Stimulated activated effector memory CD8-positive, alpha-beta T cell treated with anti-CD3 and anti-CD28 coated beads, Interleukin-12 subunit alpha, Interleukin-12 subunit beta, amount 100 ng/mL, for 72 hours (primary cell): ENCODE results near the gene APOL3.
"Not testable (repeated sequence)": the region's sequence is repeated elsewhere in the genome, so short reads cannot be mapped to it uniquely, and the experiment has no call there.

ENCODE experiments used
- ATAC-seq: fragments of 150-1000 bp; cut with Tn5 transposase; 2 replicates; pipeline ENCODE4 v1.10.0; 2021
- DNase-seq, 2 donors: peaks; one replicate each; pipeline ENCODE4 v3.0.0; 2021 to 2022; ENCODE audit warnings: low spot score in 2 of 2
- H3K27ac Mint-ChIP-seq: one replicate; pipeline ENCODE4 v1.8.0; 2022; ENCODE audit warnings: mild to moderate bottlenecking, mixed read lengths
- H3K36me3 Mint-ChIP-seq: one replicate; pipeline ENCODE4 v1.8.0; 2022; ENCODE audit warnings: mild to moderate bottlenecking, mixed read lengths
- H3K4me1 Mint-ChIP-seq: one replicate; pipeline ENCODE4 v1.8.0; 2022; ENCODE audit warnings: mixed read lengths
- H3K4me3 Mint-ChIP-seq: one replicate; pipeline ENCODE4 v1.8.0; 2022; ENCODE audit warnings: mild to moderate bottlenecking, mixed read lengths
- H3K9me3 Mint-ChIP-seq: one replicate; pipeline ENCODE4 v1.8.0; 2022; ENCODE audit warnings: mixed read lengths

The APOL3 gene

GRCh38 chr22:36160499-36160942 is at the start of gene APOL3:
Gene APOL3, minus strand, starts transcription at chr22:36160755. Its CDS starts 11,700 bp downstream, at chr22:36149055.
- peak within 1 kb of the TSS; percentile 98 for H3K4me3 Mint-ChIP-seq
- ATAC-seq (peak; percentile 51), DNase-seq (no peak)
- no peaks in the 10 kb centered on the region for H3K9me3 Mint-ChIP-seq
- H3K36me3 Mint-ChIP-seq, result peaks cover 27% of the 10 kb centered on the region
- H3K27ac Mint-ChIP-seq, result peak within 1 kb of the TSS; percentile 100
- peaks cover 90% of the 10 kb centered on the region for H3K4me1 Mint-ChIP-seq

GRCh38 chr22:36210224-36210623 is 49.7 kb upstream of the APOL3 start:
- Mint-ChIP-seq H3K36me3 (no peaks in the 10 kb centered on the region), H3K4me3 (no peak overlapping the region), H3K27ac (no peak overlapping the region), H3K4me1 (peaks cover 7% of the 10 kb centered on the region), H3K9me3 (peaks cover 4% of the 10 kb centered on the region)
- no peak for DNase-seq
- ATAC-seq, result no peak

- not testable (repeated sequence) for H3K9me3 Mint-ChIP-seq, ATAC-seq, DNase-seq, H3K36me3 Mint-ChIP-seq, H3K4me3 Mint-ChIP-seq, H3K27ac Mint-ChIP-seq, H3K4me1 Mint-ChIP-seq
Observed at GRCh38 chr22:36209488-36209908, 48.9 kb upstream of the APOL3 start.

GRCh38 chr22:36208914-36209313 is 48.4 kb upstream of the APOL3 start:
- ATAC-seq (no peak), DNase-seq (no peak)
- peaks cover 7% of the 10 kb centered on the region for H3K4me1 Mint-ChIP-seq
- H3K4me3 Mint-ChIP-seq, result no peak overlapping the region
- H3K36me3 Mint-ChIP-seq, result no peaks in the 10 kb centered on the region
- no peak overlapping the region for H3K27ac Mint-ChIP-seq
- H3K9me3 Mint-ChIP-seq, result peaks cover 4% of the 10 kb centered on the region

GRCh38 chr22:36208162-36208765 is 47.7 kb upstream of the APOL3 start:
- Mint-ChIP-seq H3K4me1 (peaks cover 7% of the 10 kb centered on the region), H3K36me3 (no peaks in the 10 kb centered on the region), H3K27ac (no peak overlapping the region), H3K9me3 (peaks cover 4% of the 10 kb centered on the region), H3K4me3 (no peak overlapping the region)
- DNase-seq, result no peak
- no peak for ATAC-seq

- Mint-ChIP-seq H3K4me3 (no peak overlapping the region), H3K9me3 (peaks cover 4% of the 10 kb centered on the region), H3K4me1 (peaks cover 5% of the 10 kb centered on the region), H3K27ac (no peak overlapping the region), H3K36me3 (no peaks in the 10 kb centered on the region)
- DNase-seq (no peak), ATAC-seq (no peak)
Observed at GRCh38 chr22:36206255-36206654, 45.7 kb upstream of the APOL3 start.

- H3K27ac Mint-ChIP-seq, H3K4me1 Mint-ChIP-seq, H3K4me3 Mint-ChIP-seq, H3K36me3 Mint-ChIP-seq, H3K9me3 Mint-ChIP-seq, ATAC-seq, DNase-seq: not testable (repeated sequence)
Observed at GRCh38 chr22:36205573-36205972, 45.0 kb upstream of the APOL3 start.

GRCh38 chr22:36204632-36205015 is 44.1 kb upstream of the APOL3 start:
- Mint-ChIP-seq H3K36me3 (no peaks in the 10 kb centered on the region), H3K27ac (peak overlapping the region; percentile 8), H3K9me3 (peaks cover 4% of the 10 kb centered on the region), H3K4me1 (no peaks in the 10 kb centered on the region), H3K4me3 (no peak overlapping the region)
- DNase-seq, result no peak
- ATAC-seq, result no peak

GRCh38 chr22:36204001-36204631 is 43.6 kb upstream of the APOL3 start:
- H3K27ac Mint-ChIP-seq, result peak overlapping the region; percentile 8
- no peak overlapping the region for H3K4me3 Mint-ChIP-seq
- peaks cover under 1% of the 10 kb centered on the region for H3K9me3 Mint-ChIP-seq
- no peaks in the 10 kb centered on the region for H3K36me3 Mint-ChIP-seq
- peaks cover 3% of the 10 kb centered on the region for H3K4me1 Mint-ChIP-seq
- ATAC-seq (no peak), DNase-seq (no peak)

GRCh38 chr22:36203441-36203840 is 42.9 kb upstream of the APOL3 start:
- not testable (repeated sequence) for H3K9me3 Mint-ChIP-seq, DNase-seq, H3K27ac Mint-ChIP-seq, H3K4me1 Mint-ChIP-seq, H3K36me3 Mint-ChIP-seq, ATAC-seq, H3K4me3 Mint-ChIP-seq

- not testable (repeated sequence) for H3K4me3 Mint-ChIP-seq, H3K27ac Mint-ChIP-seq, DNase-seq, H3K9me3 Mint-ChIP-seq, H3K36me3 Mint-ChIP-seq, ATAC-seq
- peaks cover 15% of the 10 kb centered on the region for H3K4me1 Mint-ChIP-seq
Observed at GRCh38 chr22:36202906-36203305, 42.4 kb upstream of the APOL3 start.

GRCh38 chr22:36201630-36202319 is 41.2 kb upstream of the APOL3 start, which contains the start of gene APOL4:
Gene APOL4, minus strand, starts transcription at chr22:36201809. Its CDS starts 75 bp downstream, at chr22:36201734.
- DNase-seq, result no peak
- H3K4me3 Mint-ChIP-seq, result peak within 1 kb of the TSS; percentile 26
- H3K27ac Mint-ChIP-seq, result no peak within 1 kb of the TSS
- ATAC-seq, result no peak
- no peaks in the 10 kb centered on the region for H3K9me3 Mint-ChIP-seq
- peaks cover 26% of the 10 kb centered on the region for H3K4me1 Mint-ChIP-seq
- H3K36me3 Mint-ChIP-seq, result peaks cover 6% of the 10 kb centered on the region

- Mint-ChIP-seq H3K4me1 (peaks cover 29% of the 10 kb centered on the region), H3K4me3 (peak overlapping the region; percentile 26)
- DNase-seq, H3K9me3 Mint-ChIP-seq, H3K27ac Mint-ChIP-seq, ATAC-seq, H3K36me3 Mint-ChIP-seq: not testable (repeated sequence)
Observed at GRCh38 chr22:36201025-36201424, 40.5 kb upstream of the APOL3 start.

GRCh38 chr22:36199001-36199551 is 38.5 kb upstream of the APOL3 start:
- Mint-ChIP-seq H3K9me3 (no peaks in the 10 kb centered on the region), H3K27ac (peak overlapping the region; percentile 65), H3K4me1 (peaks cover 35% of the 10 kb centered on the region), H3K36me3 (peaks cover 6% of the 10 kb centered on the region), H3K4me3 (no peak overlapping the region)
- DNase-seq (no peak), ATAC-seq (no peak)

GRCh38 chr22:36198536-36198935 is 38.0 kb upstream of the APOL3 start:
- H3K4me3 Mint-ChIP-seq, result peak overlapping the region; percentile 42
- H3K9me3 Mint-ChIP-seq, result no peaks in the 10 kb centered on the region
- peak overlapping the region; percentile 65 for H3K27ac Mint-ChIP-seq
- H3K4me1 Mint-ChIP-seq, result peaks cover 35% of the 10 kb centered on the region
- DNase-seq, result no peak
- peaks cover 6% of the 10 kb centered on the region for H3K36me3 Mint-ChIP-seq
- no peak for ATAC-seq
